Stimulated activated memory B cell treated with anti-CD40 and anti-IgM and Interleukin-4, amounts not matched to agents 10 μg/mL and 1 μg/mL and 100 μg/mL, for 72 hours (primary cell): Measurements from ENCODE around the gene EYA2.

Experiments used
- ATAC-seq: fragments of 150-1000 bp; cut with Tn5 transposase; 2 replicates; pipeline ENCODE4 v1.10.0; 2021
- H3K27ac Mint-ChIP-seq: one replicate; pipeline ENCODE4 v1.8.0; 2022; ENCODE audit warnings: mild to moderate bottlenecking, mixed read lengths
- H3K27me3 Mint-ChIP-seq: one replicate; pipeline ENCODE4 v1.8.0; 2022; ENCODE audit warnings: mixed read lengths
- H3K36me3 Mint-ChIP-seq: one replicate; pipeline ENCODE4 v1.8.0; 2022; ENCODE audit warnings: mixed read lengths
- H3K4me1 Mint-ChIP-seq: one replicate; pipeline ENCODE4 v1.8.0; 2022; ENCODE audit warnings: mixed read lengths
- H3K4me3 Mint-ChIP-seq: one replicate; pipeline ENCODE4 v1.8.0; 2022; ENCODE audit warnings: mild to moderate bottlenecking, moderate library complexity, mixed read lengths
- H3K9me3 Mint-ChIP-seq: one replicate; pipeline ENCODE4 v1.8.0; 2022; ENCODE audit warnings: mixed read lengths

Gene EYA2

DNA sequence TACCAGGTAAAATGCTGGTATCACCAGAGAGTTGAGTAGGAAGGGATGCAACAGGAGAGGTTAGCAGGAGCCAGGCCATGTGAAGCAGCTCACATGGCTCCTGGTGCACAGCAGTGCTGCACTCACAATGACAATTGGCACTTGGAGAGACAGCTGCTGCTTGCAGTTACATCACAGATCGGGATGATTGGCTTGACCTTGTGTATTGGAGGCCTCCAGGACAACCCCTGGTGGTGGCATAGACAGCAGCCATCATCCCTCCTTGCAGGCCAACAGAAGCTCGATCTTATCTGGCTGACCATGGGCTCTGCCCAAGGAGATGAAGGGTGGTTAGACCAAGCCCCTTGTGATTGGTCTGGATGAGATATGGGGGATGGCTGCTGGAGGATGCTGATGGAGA lies 73.0 kb downstream of the EYA2 start:
- peaks cover 48% of the 10 kb centered on the region for H3K27me3 Mint-ChIP-seq
- H3K9me3 Mint-ChIP-seq, result no peaks in the 10 kb centered on the region
- H3K4me3 Mint-ChIP-seq, result no peak overlapping the region
- H3K27ac Mint-ChIP-seq, result no peak overlapping the region
- no peaks in the 10 kb centered on the region for H3K36me3 Mint-ChIP-seq
- no peak for ATAC-seq
- H3K4me1 Mint-ChIP-seq, result no peaks in the 10 kb centered on the region

DNA sequence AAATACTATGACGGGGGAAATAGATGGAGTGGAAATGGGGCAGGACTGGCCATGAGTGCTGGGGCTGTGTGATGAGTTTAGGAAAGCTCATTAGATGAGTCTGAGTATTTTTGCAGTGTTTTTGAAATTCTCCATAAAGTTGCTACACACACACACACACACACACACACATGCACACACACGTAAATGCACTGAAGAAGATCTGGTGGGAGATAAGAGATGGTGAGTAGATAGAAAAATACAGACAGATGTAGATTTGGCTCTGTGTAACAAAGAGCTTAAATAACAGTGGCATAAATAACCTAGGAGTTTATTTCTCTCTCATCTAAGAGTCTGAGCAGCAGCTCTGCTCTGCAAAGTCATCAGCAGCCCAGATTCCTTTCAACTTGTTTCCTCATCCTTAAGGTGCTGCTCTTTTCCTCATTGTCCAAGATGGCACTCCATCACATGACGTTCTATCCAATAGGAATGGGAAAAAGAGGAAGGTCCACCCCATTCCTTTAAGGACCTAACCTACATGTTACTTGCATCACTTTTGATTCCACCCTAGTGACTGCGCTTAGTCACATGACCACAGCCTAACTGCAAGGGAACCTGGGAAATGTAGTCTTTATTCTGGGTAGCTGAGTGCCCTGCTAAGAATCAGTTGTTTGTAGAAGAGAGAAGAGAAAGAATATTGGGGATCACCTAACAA lies 76.4 kb downstream of the EYA2 start:
- no peaks in the 10 kb centered on the region for H3K9me3 Mint-ChIP-seq
- peaks cover 52% of the 10 kb centered on the region for H3K27me3 Mint-ChIP-seq
- no peak overlapping the region for H3K4me3 Mint-ChIP-seq
- H3K36me3 Mint-ChIP-seq, result no peaks in the 10 kb centered on the region
- peak; percentile 41 for ATAC-seq
- H3K27ac Mint-ChIP-seq, result no peak overlapping the region
- no peaks in the 10 kb centered on the region for H3K4me1 Mint-ChIP-seq

DNA sequence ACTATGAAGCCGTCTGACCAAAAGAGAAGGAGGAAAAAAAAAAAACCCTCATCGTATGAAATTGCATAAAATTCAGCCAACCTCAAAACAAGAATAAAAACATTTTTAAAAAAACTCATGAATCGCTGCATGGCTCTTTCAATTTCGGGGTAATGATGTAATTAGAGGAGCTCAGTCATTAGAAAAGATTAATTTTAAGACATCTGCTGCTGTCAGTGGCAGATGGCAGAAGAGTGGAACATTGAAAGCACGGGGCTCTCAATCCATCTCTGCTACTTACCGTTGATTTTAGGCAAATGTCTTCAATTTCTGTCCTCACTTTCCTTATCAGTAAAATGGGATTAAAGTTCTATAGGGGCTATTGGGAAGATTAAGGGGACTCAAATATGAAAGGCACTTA lies 79.1 kb downstream of the EYA2 start:
- Mint-ChIP-seq H3K9me3 (no peaks in the 10 kb centered on the region), H3K4me1 (no peaks in the 10 kb centered on the region), H3K27me3 (peaks cover 53% of the 10 kb centered on the region), H3K36me3 (no peaks in the 10 kb centered on the region), H3K27ac (no peak overlapping the region), H3K4me3 (no peak overlapping the region)
- ATAC-seq, result no peak

DNA sequence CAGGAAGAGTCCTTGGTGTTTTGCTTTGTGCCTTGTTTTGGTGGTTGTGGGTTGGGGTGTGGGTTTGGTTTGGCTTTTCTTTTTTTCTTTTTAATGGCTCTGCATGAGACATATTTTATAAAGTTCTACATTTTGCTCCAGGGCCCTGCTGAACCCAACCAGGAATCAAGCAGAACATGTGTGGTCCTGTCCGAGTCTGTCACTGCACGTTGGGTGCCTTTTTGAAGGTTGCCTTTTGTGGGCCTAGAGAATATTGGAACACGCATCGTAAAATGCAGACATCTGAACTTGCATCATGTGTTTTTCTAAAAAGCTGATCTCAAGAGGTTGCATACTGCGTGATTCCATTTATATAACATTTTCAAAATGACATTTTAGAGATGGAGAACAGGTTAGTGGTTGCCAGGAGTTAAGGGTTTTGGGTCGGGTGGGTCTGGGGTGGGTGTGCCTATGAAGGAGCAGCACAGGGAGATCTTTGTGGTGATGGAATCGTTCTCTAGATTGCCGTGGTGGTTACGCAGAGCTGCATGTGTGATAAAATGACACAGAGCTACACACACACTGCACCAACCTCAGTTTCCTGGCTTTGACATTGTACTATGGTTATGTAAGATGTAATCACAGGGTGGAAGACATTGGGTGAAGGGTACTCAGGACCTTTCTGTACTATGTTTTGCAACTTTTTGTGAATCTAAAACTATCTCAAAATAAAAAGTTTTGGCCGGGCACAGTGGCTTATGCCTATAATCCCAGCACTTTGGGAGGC lies 80.2 kb downstream of the EYA2 start:
- H3K36me3 Mint-ChIP-seq, result no peaks in the 10 kb centered on the region
- no peak for ATAC-seq
- H3K4me1 Mint-ChIP-seq, result peaks cover 8% of the 10 kb centered on the region
- no peak overlapping the region for H3K27ac Mint-ChIP-seq
- no peak overlapping the region for H3K4me3 Mint-ChIP-seq
- no peaks in the 10 kb centered on the region for H3K9me3 Mint-ChIP-seq
- peaks cover 53% of the 10 kb centered on the region for H3K27me3 Mint-ChIP-seq

DNA sequence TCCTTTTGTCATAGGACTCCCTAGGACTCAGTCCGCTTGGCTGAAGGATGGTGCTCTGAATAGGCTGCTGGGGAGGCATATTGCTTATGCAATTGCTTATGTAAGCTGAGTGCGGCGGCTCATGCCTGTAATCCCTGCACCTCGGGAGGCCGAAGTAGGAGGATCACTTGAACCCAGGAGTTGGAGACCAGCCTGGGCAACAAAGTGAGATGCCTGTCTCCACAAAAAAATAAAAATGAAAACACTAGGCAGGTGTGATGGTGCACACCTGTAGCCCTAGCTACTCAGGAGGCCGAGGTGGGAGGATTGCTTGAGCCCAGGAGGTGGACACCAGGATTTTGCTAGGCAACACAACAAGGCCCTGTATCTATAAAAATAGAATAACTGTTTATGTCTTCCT lies 81.3 kb downstream of the EYA2 start:
- H3K4me3 Mint-ChIP-seq, result no peak overlapping the region
- H3K27me3 Mint-ChIP-seq, result peaks cover 52% of the 10 kb centered on the region
- H3K36me3 Mint-ChIP-seq, result no peaks in the 10 kb centered on the region
- no peak for ATAC-seq
- peaks cover 8% of the 10 kb centered on the region for H3K4me1 Mint-ChIP-seq
- no peak overlapping the region for H3K27ac Mint-ChIP-seq
- H3K9me3 Mint-ChIP-seq, result peaks cover 4% of the 10 kb centered on the region

DNA sequence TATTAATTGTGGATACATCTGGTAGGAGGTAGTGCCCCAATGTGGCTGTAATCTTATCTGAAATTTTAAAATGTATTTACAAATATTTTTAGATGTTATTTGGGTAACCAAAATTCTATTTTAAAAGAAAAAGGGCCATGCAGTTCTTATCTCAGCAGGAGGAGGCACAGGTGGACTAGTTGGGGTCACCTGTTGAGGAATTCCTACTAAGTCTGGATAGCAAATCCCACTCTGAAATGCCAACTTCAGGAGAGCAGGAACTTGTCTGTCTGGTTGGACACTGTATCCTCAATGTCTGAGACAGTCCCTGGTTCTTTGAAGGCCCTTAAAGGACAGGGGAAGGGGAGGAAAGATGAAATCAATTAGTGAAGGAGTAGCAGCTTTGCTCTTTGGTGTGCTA lies 82.6 kb downstream of the EYA2 start:
- Mint-ChIP-seq H3K36me3 (peaks cover under 1% of the 10 kb centered on the region), H3K9me3 (peaks cover 4% of the 10 kb centered on the region), H3K27ac (no peak overlapping the region), H3K4me3 (no peak overlapping the region), H3K27me3 (peaks cover 46% of the 10 kb centered on the region), H3K4me1 (peaks cover 8% of the 10 kb centered on the region)
- ATAC-seq, result no peak

DNA sequence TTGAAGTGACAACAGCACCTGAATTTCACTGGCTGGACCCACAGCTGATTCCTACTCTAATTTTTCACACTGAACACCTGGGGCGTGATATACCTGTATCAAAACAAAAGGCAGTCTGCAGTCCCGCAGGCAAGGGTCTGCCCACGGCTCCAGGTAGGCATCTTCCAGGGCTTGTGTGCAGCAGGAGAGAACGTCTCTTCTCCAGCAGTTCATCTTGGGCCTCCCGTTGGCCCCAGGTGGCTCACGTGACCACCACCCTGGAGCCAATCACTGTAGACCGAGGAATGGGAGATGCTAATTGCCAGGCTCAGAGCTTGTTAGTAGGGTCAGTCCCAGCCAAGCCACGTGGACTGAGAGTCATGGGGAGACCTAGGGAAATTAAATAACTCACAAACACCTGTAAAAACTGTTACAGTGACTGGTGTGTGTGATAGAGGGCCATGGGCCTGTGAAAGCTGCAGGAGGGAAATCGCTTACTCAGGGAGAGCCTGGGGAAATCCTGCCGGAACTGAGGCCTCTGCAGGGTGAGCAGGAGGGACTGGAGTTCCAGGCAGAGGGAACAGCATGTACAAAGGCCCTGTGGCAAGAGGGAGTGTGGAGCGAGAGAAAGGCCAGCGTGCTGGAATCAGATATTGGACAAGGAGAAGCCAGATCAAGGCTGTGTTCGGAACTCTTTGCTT lies 83.4 kb downstream of the EYA2 start:
- no peak overlapping the region for H3K4me3 Mint-ChIP-seq
- peaks cover 44% of the 10 kb centered on the region for H3K27me3 Mint-ChIP-seq
- H3K36me3 Mint-ChIP-seq, result peaks cover 4% of the 10 kb centered on the region
- peaks cover 8% of the 10 kb centered on the region for H3K4me1 Mint-ChIP-seq
- no peak overlapping the region for H3K27ac Mint-ChIP-seq
- no peak for ATAC-seq
- peaks cover 8% of the 10 kb centered on the region for H3K9me3 Mint-ChIP-seq

DNA sequence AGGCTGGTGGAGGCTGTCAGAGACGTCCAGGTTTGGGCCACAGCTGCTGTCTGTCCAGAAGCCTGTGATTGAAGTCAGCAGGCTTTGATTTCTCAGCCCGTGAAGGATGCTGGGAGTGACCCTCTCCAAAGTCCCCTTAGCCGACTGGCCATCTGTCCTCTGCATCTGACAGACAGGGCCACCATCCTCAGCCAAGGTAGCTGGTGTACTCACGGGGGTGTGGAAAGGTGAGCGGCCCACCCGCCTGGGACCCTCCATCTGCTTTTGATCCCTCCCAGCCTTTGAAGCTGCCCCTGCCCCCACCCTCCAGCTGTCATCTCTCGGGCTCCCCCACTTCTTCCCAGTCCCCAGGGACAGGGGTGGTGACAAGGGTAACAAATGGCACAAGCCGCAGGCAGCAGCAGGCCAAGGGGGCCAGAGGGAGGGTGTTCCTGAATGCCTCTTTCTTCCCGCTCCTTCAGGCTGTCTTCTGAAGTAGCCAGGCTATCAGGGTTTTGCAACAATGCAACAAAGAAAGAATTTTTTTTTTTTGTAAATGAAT lies 84.4 kb downstream of the EYA2 start:
- peak; percentile 34 for ATAC-seq
- peaks cover 46% of the 10 kb centered on the region for H3K27me3 Mint-ChIP-seq

DNA sequence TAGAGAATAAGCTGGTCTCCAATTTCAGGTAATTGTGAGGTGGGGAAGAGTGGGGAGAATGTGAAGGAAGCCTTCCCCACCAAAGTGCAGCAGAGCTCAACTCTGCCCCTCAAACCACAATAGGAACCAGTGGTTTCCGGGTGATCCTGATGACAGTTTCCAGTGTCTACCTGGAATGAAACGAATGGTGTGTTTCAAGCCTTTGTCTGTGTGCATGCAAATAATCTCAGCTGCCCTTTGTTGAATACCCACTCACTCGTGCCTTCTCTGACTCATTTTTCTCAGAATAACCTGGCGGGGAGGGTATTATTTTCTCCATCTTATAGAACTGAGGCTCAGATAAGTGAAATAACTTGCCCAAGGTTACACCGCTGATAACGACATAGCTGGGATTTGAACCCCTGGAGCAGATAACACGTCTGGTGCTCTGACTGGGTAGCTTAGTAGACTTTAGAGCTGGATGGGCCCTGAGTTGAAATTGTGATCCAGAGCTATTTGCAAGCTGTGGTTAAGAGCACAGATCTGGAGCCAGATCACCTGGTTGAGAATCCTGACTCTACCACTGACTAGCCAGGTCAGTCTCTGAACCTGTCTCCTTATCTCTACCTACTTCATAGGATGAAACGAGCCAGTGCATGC lies 85.1 kb downstream of the EYA2 start:
- Mint-ChIP-seq H3K4me1 (peaks cover 8% of the 10 kb centered on the region), H3K36me3 (peaks cover 4% of the 10 kb centered on the region), H3K27me3 (peaks cover 47% of the 10 kb centered on the region), H3K9me3 (peaks cover 11% of the 10 kb centered on the region), H3K4me3 (no peak overlapping the region), H3K27ac (no peak overlapping the region)
- no peak for ATAC-seq

More for the DNA sequence above, 84.4 kb downstream of the EYA2 start:
- peaks cover 4% of the 10 kb centered on the region for H3K36me3 Mint-ChIP-seq
- H3K4me3 Mint-ChIP-seq, result no peak overlapping the region
- H3K4me1 Mint-ChIP-seq, result peaks cover 8% of the 10 kb centered on the region
- H3K9me3 Mint-ChIP-seq, result peaks cover 11% of the 10 kb centered on the region
- H3K27ac Mint-ChIP-seq, result no peak overlapping the region

DNA sequence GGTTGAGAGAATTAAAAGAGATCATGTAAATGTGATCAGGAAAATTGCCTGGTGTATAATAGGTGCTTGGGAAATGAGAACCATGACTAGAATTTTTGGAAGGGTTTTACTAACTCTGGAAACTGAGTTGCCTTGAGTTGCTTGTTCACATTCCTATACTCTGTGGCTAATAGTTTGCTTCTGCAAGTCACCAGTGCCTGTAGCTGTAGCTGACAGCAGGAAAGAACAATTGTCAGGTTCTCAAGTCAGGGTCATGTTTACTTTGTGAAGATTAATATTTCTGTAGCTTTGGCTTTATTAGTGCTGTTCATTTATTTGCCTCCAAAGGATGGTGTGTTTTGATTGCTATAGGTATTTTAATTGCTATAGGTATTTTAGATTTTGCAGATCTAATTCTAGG lies 86.5 kb downstream of the EYA2 start:
- Mint-ChIP-seq H3K4me1 (peaks cover 8% of the 10 kb centered on the region), H3K36me3 (peaks cover 4% of the 10 kb centered on the region), H3K27me3 (peaks cover 55% of the 10 kb centered on the region), H3K9me3 (peaks cover 11% of the 10 kb centered on the region), H3K27ac (no peak overlapping the region), H3K4me3 (no peak overlapping the region)
- no peak for ATAC-seq

DNA sequence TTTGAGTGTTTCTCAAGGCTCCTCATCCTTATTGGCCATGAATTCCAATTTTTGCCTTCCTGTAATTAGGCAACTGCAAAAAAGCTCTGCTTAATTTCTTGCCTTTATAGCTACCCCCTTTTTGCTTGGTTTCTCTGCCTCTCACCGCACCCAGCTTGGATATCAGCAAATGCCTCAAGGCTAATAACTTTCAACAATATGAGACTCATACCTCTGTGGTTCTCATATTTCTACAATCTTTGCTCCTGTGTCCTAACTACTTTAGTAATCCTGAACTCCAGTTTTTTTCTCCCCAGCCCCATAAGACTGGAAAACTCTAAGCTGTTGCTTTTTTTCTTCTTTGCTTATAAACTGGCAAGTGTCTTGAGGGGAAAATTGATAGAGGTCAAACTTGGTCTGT lies 88.8 kb downstream of the EYA2 start:
- Mint-ChIP-seq H3K4me3 (no peak overlapping the region), H3K27ac (no peak overlapping the region), H3K27me3 (peaks cover 48% of the 10 kb centered on the region), H3K9me3 (peaks cover 11% of the 10 kb centered on the region), H3K36me3 (peaks cover 4% of the 10 kb centered on the region), H3K4me1 (peaks cover 8% of the 10 kb centered on the region)
- no peak for ATAC-seq

DNA sequence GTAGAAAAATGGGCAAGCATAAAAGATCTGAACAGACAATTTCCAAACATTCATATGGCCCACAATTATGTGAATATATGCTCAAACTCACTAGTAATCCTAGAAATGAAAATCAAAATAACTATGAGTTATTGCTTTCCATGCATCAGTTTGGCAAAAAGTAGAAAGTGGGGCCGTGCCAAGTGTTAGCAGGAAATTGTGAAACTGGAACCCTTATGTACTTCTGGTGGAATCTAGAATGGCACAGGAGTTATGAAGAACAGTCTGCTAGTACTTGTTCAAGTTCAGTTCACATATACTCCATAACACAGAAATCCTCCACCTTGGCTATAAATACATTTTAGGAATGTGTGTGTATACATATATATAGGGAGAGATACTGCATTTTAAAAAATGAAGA lies 89.8 kb downstream of the EYA2 start:
- Mint-ChIP-seq H3K27ac (no peak overlapping the region), H3K9me3 (peaks cover 11% of the 10 kb centered on the region), H3K4me3 (no peak overlapping the region), H3K27me3 (peaks cover 44% of the 10 kb centered on the region), H3K4me1 (peaks cover 4% of the 10 kb centered on the region), H3K36me3 (peaks cover 4% of the 10 kb centered on the region)
- no peak for ATAC-seq

DNA sequence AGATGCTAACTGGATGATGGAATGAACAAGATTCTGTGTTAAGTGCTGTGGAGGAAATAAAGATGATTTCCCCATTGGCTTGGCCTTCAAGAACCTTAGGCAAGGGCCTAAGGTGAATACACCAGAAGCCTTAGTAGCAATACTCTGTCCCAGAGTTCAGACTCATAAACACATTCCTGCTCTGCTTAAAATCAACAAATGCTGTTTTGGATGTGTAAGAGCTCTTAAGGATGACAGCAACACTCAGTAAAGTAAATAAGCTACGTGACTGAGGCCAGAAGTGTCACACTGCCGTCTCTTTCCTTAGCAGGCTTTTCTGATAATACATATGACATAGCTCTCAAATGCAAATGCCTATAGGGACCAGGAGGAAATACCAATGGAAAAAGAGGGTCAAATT lies 90.6 kb downstream of the EYA2 start:
- no peak for ATAC-seq
- Mint-ChIP-seq H3K4me3 (no peak overlapping the region), H3K36me3 (peaks cover 4% of the 10 kb centered on the region), H3K27me3 (peaks cover 46% of the 10 kb centered on the region), H3K4me1 (no peaks in the 10 kb centered on the region), H3K9me3 (peaks cover 11% of the 10 kb centered on the region), H3K27ac (no peak overlapping the region)

DNA sequence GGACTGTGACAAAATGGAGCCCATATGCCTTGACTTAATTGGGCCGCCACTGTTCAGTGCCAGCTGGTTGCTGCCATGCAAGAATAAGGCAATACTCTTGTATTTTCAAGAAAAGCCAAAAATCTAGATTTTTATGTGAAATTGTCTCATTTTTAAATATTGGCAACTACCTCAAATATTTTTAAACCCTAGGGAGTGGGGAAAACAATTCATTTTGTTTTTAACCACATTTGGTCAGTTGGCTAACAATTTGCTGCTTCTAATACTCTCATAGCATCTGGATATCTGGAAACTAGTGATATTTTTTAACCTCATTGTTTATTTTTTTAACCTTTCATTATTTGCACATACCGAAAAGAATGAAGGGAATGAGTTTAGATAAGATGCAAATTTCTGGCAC lies 91.0 kb downstream of the EYA2 start:
- Mint-ChIP-seq H3K4me1 (no peaks in the 10 kb centered on the region), H3K27ac (no peak overlapping the region), H3K9me3 (peaks cover 9% of the 10 kb centered on the region), H3K36me3 (peaks cover 4% of the 10 kb centered on the region), H3K4me3 (no peak overlapping the region), H3K27me3 (peaks cover 46% of the 10 kb centered on the region)
- no peak for ATAC-seq

DNA sequence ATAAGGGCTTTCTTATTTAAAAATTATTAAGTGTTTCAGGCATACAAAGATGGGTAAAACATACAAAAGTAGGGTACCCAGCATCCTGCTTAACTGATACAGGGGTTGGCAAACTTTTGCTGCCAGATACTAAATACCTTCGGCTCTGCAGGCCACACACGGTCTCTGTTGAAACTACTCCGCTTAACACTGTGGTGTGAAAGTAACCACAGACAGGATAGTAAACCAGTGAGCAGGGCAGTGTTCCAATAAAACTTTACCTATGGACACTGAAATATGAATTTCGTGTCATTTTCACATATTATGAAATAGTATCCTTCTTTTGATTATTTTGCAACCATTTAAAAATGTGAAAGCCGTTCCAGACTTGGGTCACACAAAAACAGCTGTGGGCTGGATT lies 92.4 kb downstream of the EYA2 start:
- peaks cover 4% of the 10 kb centered on the region for H3K36me3 Mint-ChIP-seq

More for the DNA sequence above, 92.4 kb downstream of the EYA2 start:
- Mint-ChIP-seq H3K27ac (no peak overlapping the region), H3K9me3 (peaks cover 7% of the 10 kb centered on the region), H3K4me1 (no peaks in the 10 kb centered on the region), H3K4me3 (no peak overlapping the region), H3K27me3 (peaks cover 50% of the 10 kb centered on the region)
- no peak for ATAC-seq
